Activated CD4-positive, alpha-beta T cell treated with anti-CD3 and anti-CD28 coated beads, Interleukin-2, amount 50 U/mL, for 48 hours (primary cell): ENCODE results near the gene KRT4.
"Not testable (repeated sequence)": the region's sequence is repeated elsewhere in the genome, so short reads cannot be mapped to it uniquely, and the experiment has no call there.

Source experiments
- DNase-seq, 2 experiments: peaks; one replicate each; pipeline ENCODE4 v3.0.0-alpha.2; 2020

KRT4 gene

DNA sequence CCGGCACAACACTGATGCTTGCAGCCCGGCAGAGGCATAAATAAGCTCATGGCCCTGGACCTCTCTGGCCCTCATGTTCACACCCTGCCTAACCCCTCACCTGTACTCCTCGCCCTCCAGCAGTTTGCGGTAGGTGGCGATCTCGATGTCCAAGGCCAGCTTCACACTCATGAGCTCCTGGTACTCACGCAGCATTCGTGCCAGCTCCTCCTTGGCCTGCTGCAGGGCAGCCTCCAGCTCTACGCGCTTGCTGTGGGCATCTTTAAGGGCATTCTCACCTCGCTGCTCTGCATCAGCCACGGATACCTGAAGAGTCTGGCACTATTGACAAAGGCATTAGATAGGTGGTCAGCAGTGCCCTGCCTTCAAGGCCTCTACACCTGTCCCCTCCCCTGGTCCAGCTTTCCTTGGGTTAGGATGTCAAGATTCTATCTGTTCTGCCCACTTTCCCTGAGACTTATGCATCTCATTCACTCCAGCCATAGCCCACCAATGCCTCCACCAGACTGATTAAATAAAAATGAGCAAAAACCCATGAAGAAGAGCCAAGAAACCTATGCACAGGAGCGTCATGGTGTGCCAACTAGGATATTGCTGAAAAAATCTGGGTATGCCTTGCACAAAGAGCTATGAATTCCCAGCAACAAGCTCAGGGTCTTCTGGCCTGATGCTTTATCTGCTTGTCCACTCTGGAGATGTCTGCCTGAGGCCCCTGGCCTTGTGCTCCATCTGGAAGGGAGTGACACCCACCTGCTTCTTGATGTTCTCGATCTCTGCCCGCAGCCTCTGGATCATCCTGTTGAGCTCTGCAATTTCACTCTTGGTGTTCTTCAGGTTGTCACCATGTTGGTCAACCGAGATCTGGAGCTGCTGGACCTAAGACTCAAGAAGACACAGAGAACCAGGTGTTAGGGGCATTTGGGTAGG is 6.1 kb downstream of the KRT4 start:
- no peak for DNase-seq

DNA sequence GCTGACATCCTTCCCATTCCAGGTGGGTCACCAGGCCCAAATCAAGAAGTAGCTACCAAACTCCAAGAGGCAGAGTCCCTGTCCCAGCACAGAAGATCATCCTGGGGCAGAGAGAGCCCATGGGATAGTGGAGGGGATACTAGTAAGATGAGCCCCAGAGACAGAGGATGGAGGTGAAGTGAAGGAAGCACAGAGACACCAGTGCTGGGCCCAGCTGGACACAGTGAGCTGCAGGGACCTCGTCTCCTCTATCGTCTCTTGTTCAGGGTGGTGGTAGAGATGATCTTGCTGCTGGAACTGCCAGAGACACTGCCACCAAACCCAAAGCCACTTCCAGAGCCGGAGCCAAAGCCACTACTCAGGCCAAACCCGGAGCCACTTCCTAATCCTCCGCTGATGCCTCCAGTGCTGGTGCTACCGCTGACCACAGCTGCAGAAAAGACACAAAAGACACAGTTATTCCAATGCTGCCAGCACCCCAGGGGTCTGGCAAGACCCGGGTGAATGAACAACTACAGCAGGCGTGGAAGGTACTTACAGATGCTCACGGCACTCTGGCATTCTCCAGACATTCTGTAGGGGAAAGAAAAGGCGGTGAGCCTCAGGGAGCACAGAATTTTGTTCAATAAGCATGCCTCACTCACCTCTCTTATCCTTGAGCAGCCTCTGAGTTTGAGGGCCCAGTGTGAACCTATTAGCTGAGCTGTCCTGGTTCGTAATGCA is 6.9 kb downstream of the KRT4 start:
- no peak for DNase-seq

DNA sequence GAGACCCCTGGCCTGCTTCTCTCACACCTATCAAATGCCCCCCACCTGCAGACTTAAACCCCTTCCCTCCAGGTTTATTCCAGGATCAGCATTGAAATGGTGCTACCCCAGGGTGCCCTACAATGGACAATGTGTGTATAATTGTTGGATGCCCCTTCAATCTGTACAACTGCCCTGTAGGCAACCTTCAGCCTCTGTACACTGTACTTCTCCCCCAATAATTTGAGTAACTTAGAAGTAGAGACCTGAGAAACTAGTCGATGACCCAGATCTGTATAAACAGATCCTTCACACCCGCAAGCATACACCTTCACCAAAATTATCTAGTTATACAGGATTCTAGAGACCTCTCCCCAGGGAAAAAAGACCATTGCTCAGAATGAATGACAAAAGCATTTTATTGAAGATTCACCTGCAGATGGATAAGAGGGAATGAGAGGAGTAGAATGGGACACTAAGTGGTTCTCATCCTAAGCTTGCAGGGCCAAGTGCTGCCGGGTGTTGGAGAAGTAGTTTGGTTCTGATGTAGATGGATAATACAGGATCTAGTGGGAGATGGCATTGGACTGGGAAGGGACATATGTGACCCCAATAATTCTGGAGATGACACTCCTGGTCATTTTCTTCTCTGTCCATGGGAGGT is 7.6 kb downstream of the KRT4 start:
- no peak for DNase-seq

DNA sequence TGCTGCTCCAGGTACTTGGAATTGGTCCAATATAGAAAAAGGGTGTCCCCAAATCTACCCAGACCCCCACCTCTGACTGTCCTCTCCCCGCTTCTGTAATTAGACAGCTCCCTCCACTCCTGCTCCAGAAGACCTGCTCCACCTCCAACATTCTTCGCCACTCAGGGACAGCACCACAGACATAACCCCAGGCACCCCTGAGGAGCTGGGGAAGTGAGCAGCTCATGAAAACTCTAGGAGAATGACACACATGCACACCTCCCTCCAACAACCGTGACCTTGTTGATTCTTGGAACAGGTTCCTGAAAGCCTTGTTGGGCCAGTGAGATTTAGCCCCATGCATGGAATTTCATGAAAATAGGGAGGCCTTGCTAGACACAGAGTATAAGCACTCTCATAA is 8.2 kb downstream of the KRT4 start:
- no peak for DNase-seq

DNA sequence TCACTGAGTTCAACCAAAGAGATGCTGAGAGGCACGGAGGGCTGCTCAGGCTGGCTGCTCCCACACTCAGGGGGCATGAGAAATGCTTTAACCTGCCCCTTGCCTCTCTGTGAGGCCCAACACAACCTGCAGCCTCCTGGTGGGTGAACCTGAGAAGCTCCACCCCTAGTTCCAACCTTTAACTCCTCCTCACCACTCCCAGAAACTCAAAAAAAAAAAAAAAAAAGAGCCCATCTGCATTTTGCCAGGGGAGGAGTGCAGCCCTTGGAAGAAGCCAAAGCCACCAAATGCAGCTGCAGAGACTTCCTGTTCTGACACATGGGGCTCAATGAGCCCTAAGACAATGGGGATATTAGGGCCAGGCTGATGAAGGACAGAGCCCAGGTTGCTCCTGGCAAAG is 8.9 kb downstream of the KRT4 start:
- no peak for DNase-seq

DNA sequence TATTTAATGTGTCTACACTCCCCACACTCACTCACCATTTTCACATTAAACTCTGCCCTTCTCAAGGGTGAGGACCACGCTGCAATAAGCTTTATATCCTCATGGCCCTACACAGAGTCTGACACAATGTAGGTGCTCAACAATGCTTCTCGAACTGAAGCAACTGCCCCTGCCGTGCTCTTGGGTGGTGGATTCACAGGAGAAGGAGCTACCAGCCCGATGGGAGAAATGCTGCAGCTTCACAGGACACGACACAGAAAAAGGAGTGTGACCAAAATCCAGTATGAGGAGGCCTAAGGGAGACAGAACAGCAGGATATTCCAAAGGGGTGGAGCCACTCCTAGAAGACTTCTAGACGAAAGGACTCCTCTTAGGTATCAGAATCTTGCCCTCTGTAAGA is 11.5 kb downstream of the KRT4 start:
- no peak for DNase-seq

DNA sequence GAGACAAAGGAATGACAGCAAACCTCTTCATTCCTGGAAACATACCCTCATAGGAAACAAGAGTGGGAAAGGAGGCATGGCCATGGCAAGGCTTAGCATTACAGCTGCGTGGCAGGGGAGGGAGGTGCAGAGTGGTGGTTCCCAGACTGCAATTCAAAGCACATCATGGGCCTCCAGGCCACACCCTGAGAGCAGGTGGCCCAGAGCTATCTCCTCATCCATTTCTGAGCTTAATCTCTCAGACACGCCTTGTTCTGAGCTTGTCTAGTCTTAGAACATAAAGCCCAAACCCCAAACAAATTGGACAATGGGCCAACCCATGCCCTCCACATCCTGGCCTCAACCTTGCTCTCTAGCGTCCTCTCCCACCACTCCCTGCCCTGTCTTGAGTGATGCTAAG is 12.1 kb downstream of the KRT4 start:
- no peak for DNase-seq

DNA sequence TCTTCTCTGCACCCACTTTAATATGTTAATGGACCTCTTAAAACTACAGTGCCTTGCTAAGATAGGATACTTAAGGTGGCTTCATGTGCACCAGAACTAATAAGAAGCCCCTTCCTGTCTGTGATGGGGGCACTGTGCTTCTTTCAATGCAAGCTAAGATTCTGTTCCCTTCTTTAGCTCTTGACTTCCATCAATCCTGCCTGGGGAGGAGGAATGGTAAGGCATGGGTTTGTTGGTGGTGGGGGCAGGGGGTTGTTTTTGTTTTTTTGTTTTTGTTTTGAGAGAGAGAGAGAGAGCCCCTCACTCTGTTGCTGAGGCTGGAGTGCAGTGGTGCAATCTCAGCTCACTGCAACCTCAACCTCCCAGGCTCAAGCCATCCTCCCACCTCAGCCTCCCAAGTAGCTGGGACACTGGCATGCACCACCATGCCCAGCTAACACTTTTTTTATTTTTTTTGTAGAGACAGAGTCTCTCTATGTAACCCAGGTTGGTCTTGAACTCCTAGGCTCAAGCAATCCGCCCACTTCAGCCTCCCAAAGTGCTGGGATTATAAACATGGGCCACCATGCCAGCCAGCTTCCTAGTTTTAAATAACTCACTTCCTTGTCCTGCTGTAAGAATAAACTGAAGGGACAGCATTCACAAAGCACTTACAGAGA is 13.5 kb downstream of the KRT4 start:
- DNase-seq, result no peak

DNA sequence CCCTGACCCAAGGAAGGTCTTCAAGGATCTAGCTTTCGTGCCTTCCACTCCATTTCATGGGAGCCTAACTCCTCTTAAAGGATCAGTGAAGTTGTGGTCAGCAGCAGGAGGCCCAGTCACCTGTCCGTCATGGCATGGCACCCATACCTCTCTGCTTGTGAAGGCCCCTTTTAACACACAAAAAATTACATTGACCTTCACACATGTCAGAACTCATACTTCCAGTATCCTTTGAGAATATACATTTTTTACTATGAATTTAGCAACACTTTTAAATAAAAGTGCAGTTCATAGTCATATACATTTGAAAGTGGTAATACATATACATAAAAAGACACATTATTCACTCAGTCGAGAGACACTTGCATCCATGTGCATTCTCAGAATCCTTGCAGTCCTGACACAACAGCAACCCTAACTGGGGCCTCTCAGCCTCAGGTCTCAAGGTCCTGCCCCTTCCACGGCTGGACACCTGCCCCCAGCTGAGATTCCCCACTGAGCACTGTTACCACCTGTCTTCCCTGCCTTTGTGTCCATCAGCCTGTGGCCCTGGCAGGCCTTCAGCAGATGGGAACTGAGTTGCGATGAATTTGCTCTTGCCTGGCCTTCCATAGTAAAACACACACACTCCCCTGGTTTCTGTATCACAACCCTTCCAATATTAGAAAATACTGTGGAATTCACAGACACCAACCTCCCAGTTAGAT is 14.3 kb downstream of the KRT4 start:
- no peak for DNase-seq

DNA sequence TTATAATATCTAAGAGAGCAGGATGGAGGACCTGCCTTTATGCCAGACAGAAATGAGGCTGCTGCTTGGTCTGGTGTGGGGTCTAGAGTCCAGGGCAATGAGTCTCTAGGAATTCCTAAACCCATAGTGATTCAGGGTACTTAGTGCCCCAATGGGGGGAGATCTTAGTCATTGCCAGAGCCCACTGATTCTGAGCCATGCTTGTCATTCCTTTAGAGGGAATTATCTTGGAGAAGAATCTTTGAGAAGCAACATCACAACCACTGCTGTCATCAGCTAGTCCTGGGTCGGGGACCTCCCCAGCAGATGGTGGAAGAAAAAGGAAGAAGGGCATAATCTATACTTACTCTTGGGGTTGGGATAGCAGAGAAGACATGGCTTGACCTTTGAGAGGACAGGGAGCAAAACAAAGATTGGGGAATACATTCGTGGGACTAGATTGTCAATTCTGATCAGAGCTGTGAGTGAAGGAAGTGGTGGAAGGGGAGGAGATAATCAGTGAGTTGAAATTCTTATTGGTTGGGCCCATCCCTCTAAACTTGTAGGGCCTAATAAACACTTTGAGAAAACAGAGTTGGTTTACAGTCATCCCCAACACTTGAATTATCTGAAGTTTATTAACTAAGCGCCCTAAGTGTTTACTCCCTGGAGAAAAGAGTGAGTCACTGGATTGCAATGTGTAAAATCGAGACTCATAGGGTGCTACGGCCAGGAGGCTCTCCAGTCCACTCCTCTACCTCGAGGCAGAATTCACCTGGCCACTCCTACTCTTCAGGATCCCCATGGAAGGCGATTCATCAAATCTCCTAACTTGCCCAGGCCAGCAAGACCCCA is 15.0 kb downstream of the KRT4 start:
- no peak for DNase-seq

DNA sequence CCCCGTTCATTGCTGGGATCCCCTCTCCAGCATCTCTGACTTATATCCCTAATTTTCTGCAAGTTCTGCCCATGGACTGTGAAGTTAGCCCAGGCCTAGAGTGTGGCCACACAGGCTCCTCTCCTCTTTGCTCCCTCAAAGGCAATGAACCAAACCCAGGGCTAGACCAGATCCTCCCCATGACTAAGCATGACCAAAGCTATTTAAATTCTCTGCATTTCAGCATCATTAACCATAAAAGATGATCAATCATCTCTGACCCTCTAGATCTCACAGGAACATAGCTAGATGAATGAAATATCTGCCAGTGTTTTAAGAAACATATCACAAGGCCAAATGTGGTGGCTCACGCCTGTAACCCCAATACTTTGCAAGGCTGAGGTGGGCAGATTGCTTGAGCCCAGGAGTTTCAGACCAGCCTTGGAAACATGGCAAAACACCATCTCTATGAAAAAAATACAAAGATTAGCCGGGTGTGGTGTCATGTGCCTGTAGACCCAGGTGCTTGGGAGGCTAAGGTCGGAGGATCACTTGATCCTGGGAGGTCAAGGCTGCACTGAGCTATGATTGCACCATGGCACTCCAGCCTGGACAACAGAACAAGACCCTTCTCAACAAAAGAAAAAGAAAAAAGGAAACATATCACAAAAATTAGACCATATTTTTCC is 15.8 kb downstream of the KRT4 start:
- DNase-seq, result no peak

DNA sequence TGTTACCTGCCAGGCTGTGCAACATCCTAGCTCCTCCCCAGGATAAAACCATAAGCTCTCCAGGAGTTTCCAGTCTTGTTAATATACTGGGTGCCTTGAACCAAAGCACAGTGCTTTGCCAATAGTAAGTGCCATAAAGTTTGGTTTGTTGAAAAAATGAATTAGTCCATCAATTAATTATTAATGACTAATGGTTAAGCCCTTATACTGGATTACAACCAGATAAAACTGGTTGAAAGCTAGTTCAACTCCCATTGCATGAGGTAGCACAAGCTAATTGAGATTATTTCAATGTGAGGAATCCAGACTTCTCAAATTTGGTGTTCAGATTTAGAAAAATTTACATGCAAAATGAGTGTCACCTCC is 16.4 kb downstream of the KRT4 start:
- DNase-seq, result no peak

DNA sequence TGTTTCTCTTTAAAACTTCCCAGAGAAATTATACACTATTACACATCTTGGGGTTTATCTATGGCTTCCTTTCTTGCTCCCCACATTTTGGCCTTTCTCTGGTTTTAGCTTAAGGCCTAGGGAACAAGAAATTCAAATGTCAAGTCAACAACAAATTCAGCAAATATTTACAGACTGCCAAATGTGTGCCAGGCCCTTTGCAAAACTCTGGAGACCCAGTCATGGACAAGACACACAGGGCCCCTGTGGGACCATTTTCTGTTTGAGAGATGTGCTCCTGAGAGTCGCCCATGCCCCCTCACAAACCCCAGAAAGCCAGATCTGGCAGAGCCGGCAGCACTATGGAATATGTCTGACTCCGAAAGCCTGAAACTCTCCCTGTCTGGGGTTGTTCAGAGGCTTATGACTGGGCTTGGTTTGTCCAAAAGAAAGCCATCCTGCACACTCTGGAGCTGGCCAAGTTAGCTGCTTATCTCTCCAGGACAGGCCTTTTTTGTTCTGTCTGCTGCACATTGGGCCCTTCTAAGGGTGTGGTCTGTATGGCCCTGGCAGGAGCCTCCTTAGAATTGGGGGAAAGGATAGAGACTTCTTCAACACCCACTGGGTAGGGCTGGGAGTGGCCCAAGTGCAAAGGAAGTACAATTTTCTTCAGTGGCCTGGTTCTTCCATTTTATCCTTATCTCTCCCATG is 16.9 kb downstream of the KRT4 start:
- DNase-seq, result no peak

DNA sequence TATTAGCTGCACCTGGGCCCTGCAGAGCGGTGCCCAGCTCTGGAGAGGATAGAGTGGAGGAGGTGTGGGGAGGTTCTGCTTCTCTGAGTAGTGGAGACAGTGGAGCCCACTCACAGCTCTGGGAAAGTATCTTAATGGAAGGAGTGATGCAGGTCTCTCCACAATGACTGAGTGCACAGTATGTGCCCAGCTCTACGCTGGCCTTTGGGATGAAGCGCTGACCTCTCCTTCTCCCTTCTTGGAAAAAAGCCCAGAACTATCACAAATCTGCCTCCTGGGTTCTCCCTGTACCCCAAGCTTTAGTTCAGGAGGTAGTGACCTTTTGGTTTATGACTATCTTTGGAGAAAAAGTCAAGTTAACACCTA is 17.5 kb downstream of the KRT4 start:
- DNase-seq, result no peak

DNA sequence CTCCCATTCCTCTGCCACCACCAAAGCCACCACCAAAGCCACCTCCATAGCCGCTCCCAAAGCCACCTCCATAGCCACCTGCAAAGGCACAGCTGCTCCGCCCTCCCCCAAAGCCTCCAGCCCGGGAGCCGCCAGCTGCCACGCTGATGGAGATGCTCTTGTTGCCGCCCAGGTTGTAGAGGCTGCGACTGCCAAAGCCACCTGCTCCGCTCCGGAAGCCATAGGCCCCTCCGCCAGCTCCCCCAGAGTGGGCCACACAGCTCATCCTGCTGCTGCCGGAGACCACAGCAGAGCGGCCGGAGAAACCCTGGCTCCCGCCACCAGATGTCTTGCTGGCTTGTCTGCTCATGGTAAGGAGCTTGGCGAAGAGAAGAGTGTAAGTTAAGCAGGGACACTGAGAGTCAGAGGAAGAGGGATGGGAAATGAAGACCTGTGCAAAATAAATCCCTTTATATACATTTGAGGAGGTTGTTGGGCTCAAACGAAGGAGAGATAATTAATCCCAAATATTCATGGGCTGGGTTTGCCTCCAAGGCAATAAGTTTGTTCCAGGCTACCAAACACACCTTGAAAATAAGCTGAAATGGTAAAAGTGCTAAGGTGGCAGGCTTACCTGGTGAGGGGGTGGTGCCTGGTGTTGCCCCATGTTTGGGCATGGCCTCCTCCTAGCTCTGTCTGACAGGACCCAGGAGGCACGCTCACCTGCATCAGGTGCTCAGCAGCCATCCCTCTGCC is 18.1 kb downstream of the KRT4 start, which contains the start of gene KRT3:
TSS of gene KRT3 (minus strand) at position 424 of the 735 bp plus-strand sequence. CDS start at position 349, 75 bp downstream.
- DNase-seq, result no peak

DNA sequence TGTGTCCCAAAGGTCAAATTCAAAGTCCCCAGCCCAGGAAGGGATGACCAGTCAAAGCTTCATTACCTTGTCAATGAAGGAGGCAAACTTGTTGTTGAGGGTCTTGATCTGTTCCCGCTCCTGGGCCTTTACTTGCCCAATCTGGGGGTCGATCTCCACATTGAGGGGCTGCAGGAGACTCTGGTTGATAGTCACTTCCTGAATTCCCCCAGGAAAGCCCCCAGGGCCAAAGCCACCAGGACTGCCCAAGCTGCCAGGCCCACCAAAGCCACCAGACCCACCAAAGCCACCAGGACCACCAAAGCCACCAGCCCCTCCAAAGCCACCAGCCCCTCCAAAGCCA is 18.6 kb downstream of the KRT4 start:
- not testable (repeated sequence) for DNase-seq

DNA sequence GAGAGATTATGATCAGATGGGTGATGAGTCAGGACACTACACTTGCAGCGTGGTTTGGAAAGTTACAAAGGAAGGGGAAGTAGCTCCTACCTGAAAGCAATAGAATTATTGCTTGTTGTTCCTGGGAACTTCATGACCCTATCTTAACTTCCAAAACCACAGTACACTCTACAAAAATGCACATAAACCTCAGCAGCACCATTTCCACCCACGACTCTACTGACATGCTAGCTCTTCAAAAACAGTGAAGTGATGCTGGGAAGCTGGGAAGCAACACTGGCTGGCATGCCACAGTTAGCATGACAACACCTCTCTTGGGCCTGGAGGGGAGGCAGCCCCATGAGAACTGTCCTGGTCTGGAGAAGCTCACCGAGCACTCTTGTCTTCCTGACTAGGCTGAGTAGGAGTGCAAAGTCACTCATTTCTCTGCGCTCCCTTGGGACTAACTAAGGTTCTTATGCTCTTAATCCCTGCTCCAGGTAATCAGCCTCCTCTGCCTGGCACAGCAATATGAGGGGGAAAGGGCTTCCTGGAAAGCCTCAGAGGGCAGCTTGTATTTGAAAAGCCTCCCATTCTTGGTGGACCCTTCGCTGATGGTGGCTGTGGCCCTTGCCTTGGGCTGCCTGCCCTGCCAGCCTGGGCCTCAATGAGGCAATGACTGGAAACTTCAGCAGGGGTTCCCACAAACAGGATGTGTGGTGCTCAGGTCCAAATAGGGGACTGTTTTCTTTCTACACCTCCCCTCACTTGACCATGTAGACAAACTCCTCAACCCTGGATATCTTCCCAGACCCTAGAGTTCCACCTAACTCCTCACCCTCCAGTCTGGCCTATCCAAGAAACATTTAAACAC is 19.2 kb downstream of the KRT4 start:
- DNase-seq, result no peak

DNA sequence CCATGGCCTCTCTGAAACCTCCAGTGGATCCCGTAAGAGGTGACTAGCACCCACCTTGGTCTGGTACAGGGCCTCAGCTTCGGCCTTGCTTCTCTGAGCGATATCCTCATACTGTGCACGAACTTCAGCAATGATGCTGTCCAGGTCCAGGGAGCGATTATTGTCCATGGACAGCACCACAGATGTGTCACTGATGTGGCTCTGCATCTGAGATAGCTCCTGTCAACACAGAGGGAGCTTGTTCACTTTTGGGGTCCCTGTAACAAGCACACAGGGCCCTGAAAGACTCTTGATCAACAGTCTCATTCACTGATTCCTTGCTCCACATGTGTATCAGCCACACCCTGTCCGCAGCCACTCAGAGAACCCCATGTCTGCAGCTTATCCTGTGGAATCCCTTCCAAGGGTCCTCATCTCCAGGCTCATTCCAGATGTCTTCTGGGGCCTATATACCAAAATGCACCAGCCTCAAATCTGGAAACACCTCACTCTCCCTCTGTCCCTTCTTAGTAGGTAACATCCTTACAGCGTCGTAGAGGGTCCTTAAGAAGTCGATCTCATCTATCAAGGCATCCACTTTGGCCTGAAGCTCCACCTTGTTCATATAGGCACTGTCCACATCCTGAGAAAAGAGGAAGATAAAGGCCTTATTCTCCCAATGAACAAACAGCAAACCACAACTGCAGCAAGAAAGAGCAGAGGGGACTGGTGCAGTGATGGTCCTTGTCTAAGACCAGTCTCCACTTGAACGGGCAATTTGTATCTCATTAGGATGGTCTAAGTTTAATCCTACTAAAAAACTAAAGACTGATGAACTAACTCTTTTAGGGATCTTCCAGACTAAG is 21.5 kb downstream of the KRT4 start:
- DNase-seq, result no peak
